Measurements from ENCODE around the gene NXF1. TPM values are rescaled to one million over a fixed set of nuclear protein-coding genes. Genes with fewer than 3 reads are reported as not detected.

Gene NXF1
- total RNA-seq = 100 to 1,000 TPM; 160 to 321 (median 169) TPM
- 126 TPM for total RNA-seq (2013)
- total RNA-seq = 84.9 to 455 (median 145) reads per million in 29 experiments

DNA sequence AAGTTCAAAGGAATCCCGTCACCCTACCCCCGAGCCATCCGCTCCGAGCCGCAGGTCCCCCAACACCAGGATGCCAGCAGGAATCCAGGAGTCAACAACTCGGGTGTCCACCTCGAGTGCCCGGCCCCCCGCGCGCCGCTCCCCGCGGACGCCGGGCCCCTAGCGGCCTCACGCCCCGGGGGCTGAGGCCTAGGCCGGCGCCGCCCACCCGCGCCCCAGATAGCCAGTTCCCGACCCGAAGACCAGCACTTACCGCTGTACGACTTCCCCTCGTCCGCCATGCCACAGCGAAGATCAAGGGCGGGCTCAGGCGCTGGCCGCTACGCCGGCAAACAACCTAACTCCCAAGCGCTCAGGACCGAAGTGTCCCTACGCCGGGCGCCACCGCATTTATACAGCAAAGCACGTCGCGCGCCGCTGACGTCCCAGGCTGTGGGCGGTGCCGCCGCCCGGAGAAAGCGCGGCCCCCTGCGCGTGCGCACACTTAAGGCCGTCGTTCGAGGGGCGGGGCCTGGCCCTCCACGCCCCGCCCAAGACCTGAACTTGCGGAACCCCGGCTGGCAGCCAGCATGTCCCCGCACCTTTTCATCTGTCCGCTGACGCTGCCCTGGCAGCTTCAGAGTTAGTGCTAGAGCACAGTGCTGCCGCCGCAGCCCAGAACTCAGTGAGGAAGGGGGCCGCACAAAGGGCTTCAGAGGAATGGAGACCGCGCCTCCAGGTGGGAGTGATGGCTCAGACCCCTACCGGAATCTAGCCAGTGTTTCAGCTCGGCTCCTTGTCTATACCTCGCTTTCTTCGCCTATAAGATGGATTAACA lies at the start of gene NXF1:
Gene NXF1, minus strand, starts transcription at position 365 of the 817 bp plus-strand sequence. Its CDS starts 84 bp downstream, at position 281.
- H3K9me3 ChIP-seq = no peaks in the 10 kb centered on the region
- Mint-ChIP-seq H3K9me3 (no peaks in the 10 kb centered on the region), H3K36me3 (peaks cover 27% of the 10 kb centered on the region), H3K27me3 (no peaks in the 10 kb centered on the region), H3K4me3 (peak within 1 kb of the TSS; percentile 91 to 100 (median 98)), H3K27ac (peak within 1 kb of the TSS; percentile 93 to 98), H3K4me1 (peaks cover 21 to 40% (median 27%) of the 10 kb centered on the region in 3 donors)
- ATAC-seq (replicated peaks in 1 of 4) (peak; percentile 81 to 92 (median 90)), DNase-seq (peak; percentile 85 to 98 (median 93))
- WGBS (ENCODE audit: insufficient coverage) = under 1% methylated on average over 75 of the region's 77 CpGs
- peaks cover 11 to 23% of the 10 kb centered on the region in 2 experiments for H3K4me1 ChIP-seq (ENCODE audit: control insufficient read depth in 1 of 2, extremely low read depth in 1 of 2, insufficient read depth in 2 of 2, low read length in 2 of 2)
- POLR2A ChIA-PET = interaction anchor here (0.5 to 1.4 kb wide), 10 partner anchors 9 to 214 kb away, joined by 3 to 8 read pairs (median 3); partner anchors contain the start of genes TEX54 (in 1 of the 2) and TUT1 (in 1 of the 2)
- CTCF ChIA-PET = interaction anchor here in 1 of 2 donors (0.6 to 1.2 kb wide), 5 partner anchors 19 to 51 kb away, joined by 3 to 6 read pairs (median 4); partner anchors contain the start of genes POLR2G and STX5
- no peaks in the 10 kb centered on the region for H3K27me3 ChIP-seq (replicated peaks in 1 of 2; ENCODE audit: control insufficient read depth in 2 of 2, extremely low read depth in 1 of 2, insufficient read depth in 2 of 2, low read length in 1 of 2)
- H3K36me3 ChIP-seq (ENCODE audit: control insufficient read depth in 2 of 2, extremely low read depth in 1 of 2, insufficient read depth in 1 of 2, low read length in 1 of 2) = peaks cover under 1 to 38% of the 10 kb centered on the region in 2 donors
- peak within 1 kb of the TSS; percentile 66 to 86 for H3K4me3 ChIP-seq (ENCODE audit: control insufficient read depth in 1 of 2, extremely low read depth in 1 of 2, low read length in 1 of 2)
- peak within 1 kb of the TSS; percentile 66 for H3K27ac ChIP-seq (ENCODE audit: low read length)

DNA sequence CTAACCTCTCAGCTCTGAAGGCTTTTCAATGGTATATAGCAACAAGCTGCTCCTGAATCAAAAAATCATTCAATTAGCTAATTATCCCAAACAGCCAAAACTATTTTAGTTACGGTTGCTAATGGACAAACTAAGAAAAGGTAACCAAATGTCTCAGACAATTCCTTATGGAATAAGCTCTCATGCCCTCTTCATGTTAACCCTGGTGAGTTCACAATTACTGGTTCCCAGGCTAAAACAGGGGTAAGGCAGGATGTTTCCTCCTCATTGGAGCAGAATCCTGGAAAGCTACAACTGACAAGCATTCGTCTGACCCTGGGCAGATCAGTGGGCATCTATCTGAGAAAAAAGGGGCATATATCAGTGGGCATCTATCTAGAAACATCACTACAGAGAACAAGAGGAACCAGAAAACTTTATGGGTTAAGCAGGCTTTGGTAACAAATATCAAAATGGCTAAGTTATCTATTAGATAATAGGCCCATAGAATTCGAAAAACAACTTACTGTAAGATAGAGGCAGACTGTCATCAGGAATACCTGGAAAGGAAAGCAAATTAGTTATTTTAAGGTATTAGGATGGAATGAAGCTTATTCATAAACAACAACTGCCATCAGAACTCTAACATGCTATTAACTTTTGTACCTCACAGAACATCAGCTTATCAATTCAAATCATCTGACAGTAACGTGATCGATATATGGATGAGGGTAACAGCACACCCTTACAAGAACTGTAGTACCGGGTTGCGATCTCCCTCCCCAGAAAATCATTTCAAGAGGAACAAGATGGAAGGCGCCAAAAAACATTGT lies 49.0 kb upstream of the NXF1 start:
- Histone ChIP-seq H3K4me1 (ENCODE audit: control insufficient read depth in 1 of 2, extremely low read depth in 1 of 2, insufficient read depth in 2 of 2, low read length in 2 of 2) (peaks cover 32 to 40% of the 10 kb centered on the region in 2 experiments), H3K9me3 (no peaks in the 10 kb centered on the region), H3K36me3 (ENCODE audit: control insufficient read depth in 2 of 2, extremely low read depth in 1 of 2, insufficient read depth in 1 of 2, low read length in 1 of 2) (peaks cover 0 to 33% of the 10 kb centered on the region in 2 donors), H3K27me3 (replicated peaks in 1 of 2; ENCODE audit: control insufficient read depth in 2 of 2, extremely low read depth in 1 of 2, insufficient read depth in 2 of 2, low read length in 1 of 2) (no peaks in the 10 kb centered on the region), H3K4me3 (ENCODE audit: control insufficient read depth in 1 of 2, extremely low read depth in 1 of 2, low read length in 1 of 2) (peak overlapping the region; percentile 81 to 100), H3K27ac (ENCODE audit: low read length) (peak overlapping the region; percentile 62)
- CTCF ChIA-PET = interaction anchor here (0.5 to 1.2 kb wide), 7 partner anchors 12 to 262 kb away, joined by 3 to 5 read pairs (median 3); partner anchors contain the start of gene SLC3A2 (in 1 of the 2)
- WGBS (ENCODE audit: insufficient coverage) = no CpG with 5 or more reads among the region's 8 CpGs
- no peaks in the 10 kb centered on the region for H3K27me3 Mint-ChIP-seq
- ATAC-seq (replicated peaks in 1 of 4) (no peak), DNase-seq (no peak)
- H3K4me1 Mint-ChIP-seq = peaks cover 45 to 65% (median 63%) of the 10 kb centered on the region in 3 donors
- H3K9me3 Mint-ChIP-seq = no peaks in the 10 kb centered on the region
- peaks cover 38% of the 10 kb centered on the region for H3K36me3 Mint-ChIP-seq
- H3K4me3 Mint-ChIP-seq = peak overlapping the region; percentile 93 to 98 (median 97)
- H3K27ac Mint-ChIP-seq = peak overlapping the region; percentile 94 to 96
- POLR2A ChIA-PET = interaction anchor here (0.5 to 6.5 kb wide), 29 partner anchors 8 to 430 kb away, joined by 3 to 71 read pairs (median 4); partner anchors contain the start of genes C11orf98 (in 1 of the 2), CSKMT (in 1 of the 2), EEF1G (in 1 of the 2) and LBHD1 (in 1 of the 2)

DNA sequence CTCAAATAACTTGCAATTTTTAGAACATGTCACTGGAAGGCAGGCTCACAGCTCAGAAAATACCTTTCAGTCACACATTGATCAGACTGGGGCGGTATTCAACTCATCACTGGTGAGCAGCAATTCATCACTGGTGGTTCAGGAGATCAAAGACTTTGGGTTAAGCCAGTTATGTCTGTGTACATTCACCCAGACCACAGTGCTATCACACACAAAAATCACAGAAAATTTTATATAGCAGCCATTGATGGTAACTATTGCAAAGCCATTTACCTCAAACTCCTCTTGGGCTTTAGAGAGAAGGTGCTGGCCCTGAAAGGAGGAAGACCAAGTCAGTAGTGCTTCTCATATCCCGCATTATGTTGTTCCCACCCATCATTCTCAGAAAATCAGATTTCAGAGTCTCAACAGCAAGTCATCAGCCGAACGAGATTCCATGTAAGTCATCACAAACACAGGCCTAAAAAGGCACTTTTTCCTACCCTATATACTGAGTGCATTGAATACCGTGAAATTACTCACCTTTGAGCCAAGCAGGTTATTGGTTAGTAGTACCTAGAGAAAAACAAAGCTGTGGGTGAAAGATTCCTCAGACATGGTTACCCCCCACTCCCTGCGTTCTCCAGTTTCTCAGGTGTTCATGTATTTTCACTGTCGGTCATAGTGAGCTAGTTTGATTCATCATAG lies 48.2 kb upstream of the NXF1 start:
- ATAC-seq (replicated peaks in 1 of 4) (no peak), DNase-seq (peak in 1 of 35 experiments; percentile 52)
- peaks cover 32 to 40% of the 10 kb centered on the region in 2 experiments for H3K4me1 ChIP-seq (ENCODE audit: control insufficient read depth in 1 of 2, extremely low read depth in 1 of 2, insufficient read depth in 2 of 2, low read length in 2 of 2)
- ChIA-PET POLR2A (interaction anchor here (0.6 to 6.5 kb wide), 17 partner anchors 9 to 188 kb away, joined by 3 to 71 read pairs (median 4); partner anchors contain the start of genes C11orf98 (in 1 of the 2), CSKMT (in 1 of the 2), LBHD1 (in 1 of the 2) and SLC3A2 (in 1 of the 2)), CTCF (interaction anchor here in 1 of 2 donors (1.1 to 1.2 kb wide), 4 partner anchors 11 to 67 kb away, joined by 3 to 4 read pairs (median 4); partner anchors contain the start of gene SLC3A2)
- Mint-ChIP-seq H3K9me3 (no peaks in the 10 kb centered on the region), H3K4me3 (peak overlapping the region; percentile 93 to 98 (median 97)), H3K4me1 (peaks cover 46 to 67% (median 62%) of the 10 kb centered on the region in 3 donors), H3K27me3 (no peaks in the 10 kb centered on the region), H3K36me3 (peaks cover 38% of the 10 kb centered on the region), H3K27ac (peak overlapping the region; percentile 94 to 96)
- peak overlapping the region; percentile 15 for H3K27ac ChIP-seq (ENCODE audit: low read length)
- H3K27me3 ChIP-seq (replicated peaks in 1 of 2; ENCODE audit: control insufficient read depth in 2 of 2, extremely low read depth in 1 of 2, insufficient read depth in 2 of 2, low read length in 1 of 2) = no peaks in the 10 kb centered on the region
- H3K4me3 ChIP-seq (ENCODE audit: control insufficient read depth in 1 of 2, extremely low read depth in 1 of 2, low read length in 1 of 2) = peak overlapping the region; percentile 12 to 81
- 10% methylated on average over 2 of the region's 7 CpGs for WGBS (ENCODE audit: insufficient coverage)
- peaks cover 0 to 33% of the 10 kb centered on the region in 2 donors for H3K36me3 ChIP-seq (ENCODE audit: control insufficient read depth in 2 of 2, extremely low read depth in 1 of 2, insufficient read depth in 1 of 2, low read length in 1 of 2)
- no peaks in the 10 kb centered on the region for H3K9me3 ChIP-seq

DNA sequence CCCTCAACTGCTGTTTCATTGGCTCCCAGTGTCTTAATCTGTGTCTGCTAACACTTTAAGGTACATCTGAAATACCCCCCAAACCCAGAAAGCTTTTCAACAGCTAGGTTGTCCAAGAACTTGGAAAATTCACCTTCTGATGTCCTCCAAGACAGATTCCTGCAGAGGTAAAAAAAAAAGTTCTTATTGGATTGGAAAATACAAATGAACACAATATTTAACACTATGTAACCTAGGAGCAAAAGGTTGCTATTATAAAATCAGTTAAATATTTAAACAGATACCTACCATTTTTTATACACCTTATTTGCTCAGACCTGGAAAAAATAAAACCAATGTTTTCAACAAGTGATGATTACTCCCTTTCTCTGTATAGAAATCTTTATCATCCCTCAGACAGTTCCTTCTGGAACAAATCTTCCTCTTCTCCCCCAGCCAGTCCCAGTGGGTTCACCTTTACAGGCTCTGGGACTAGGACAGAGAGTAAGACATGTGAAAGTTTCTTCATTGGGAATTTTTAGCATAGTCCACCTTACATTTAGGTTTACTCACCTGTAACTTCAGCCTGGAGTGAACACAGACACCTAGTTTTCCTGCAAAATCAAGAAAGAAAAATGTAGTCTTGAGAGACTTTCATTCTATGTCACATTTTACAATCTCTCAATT lies 47.4 kb upstream of the NXF1 start:
- peak overlapping the region; percentile 93 to 98 (median 97) for H3K4me3 Mint-ChIP-seq
- Histone ChIP-seq H3K27ac (ENCODE audit: low read length) (no peak overlapping the region), H3K27me3 (replicated peaks in 1 of 2; ENCODE audit: control insufficient read depth in 2 of 2, extremely low read depth in 1 of 2, insufficient read depth in 2 of 2, low read length in 1 of 2) (no peaks in the 10 kb centered on the region), H3K4me1 (ENCODE audit: control insufficient read depth in 1 of 2, extremely low read depth in 1 of 2, insufficient read depth in 2 of 2, low read length in 2 of 2) (peaks cover 32 to 40% of the 10 kb centered on the region in 2 experiments), H3K9me3 (no peaks in the 10 kb centered on the region), H3K4me3 (ENCODE audit: control insufficient read depth in 1 of 2, extremely low read depth in 1 of 2, low read length in 1 of 2) (no peak overlapping the region), H3K36me3 (ENCODE audit: control insufficient read depth in 2 of 2, extremely low read depth in 1 of 2, insufficient read depth in 1 of 2, low read length in 1 of 2) (peaks cover 0 to 33% of the 10 kb centered on the region in 2 donors)
- H3K27ac Mint-ChIP-seq = peak overlapping the region; percentile 7 to 96
- POLR2A ChIA-PET = interaction anchor here (0.5 to 6.5 kb wide), 6 partner anchors 10 to 99 kb away, joined by 3 to 71 read pairs (median 6); partner anchors contain the start of genes TMEM179B (in 1 of the 2), WDR74 (in 1 of the 2) and ZBTB3 (in 1 of the 2)
- CTCF ChIA-PET = interaction anchor here in 1 of 2 donors (1.4 kb wide), 1 partner anchor 10 kb away, joined by 4 read pairs; no protein-coding TSS in a partner anchor
- H3K27me3 Mint-ChIP-seq = no peaks in the 10 kb centered on the region
- H3K4me1 Mint-ChIP-seq = peaks cover 44 to 61% (median 54%) of the 10 kb centered on the region in 3 donors
- no peaks in the 10 kb centered on the region for H3K9me3 Mint-ChIP-seq
- ATAC-seq (replicated peaks in 1 of 4) (no peak), DNase-seq (no peak)
- peaks cover 38% of the 10 kb centered on the region for H3K36me3 Mint-ChIP-seq

DNA sequence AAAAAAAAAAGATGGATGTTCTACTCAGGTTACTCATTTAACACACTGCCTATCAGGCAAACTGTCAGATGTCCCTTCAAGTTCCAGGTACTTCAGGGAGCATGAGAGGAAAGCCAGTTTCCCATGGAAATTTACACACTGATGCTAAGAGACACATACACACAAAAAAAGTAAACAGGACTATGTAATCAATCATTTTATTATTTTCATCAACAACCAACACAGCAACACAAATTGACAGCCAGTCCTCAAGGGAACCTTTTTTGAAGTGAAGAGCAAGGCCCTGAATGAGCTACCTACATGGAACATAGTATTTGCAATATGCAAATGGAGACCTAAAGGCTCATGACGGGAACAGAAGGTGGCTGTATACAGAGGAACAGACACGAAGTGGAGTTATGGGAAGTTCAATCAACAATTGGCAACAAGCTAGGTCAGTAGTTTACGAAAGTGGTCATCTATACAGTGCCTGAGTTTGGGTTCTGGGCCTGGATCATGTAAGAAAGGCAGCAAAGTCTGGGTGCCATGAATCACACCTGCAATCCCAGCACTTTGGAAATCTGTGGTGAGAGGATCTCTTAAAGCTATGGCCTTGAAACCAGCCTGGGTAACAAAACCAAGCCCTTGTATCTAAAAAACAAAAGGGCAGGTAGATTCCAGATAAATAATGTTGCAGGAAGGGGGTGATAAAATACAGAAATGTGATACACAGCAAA lies 46.7 kb upstream of the NXF1 start:
- Mint-ChIP-seq H3K27me3 (no peaks in the 10 kb centered on the region), H3K9me3 (no peaks in the 10 kb centered on the region), H3K36me3 (peaks cover 38% of the 10 kb centered on the region), H3K4me1 (peaks cover 43 to 58% (median 47%) of the 10 kb centered on the region in 3 donors), H3K4me3 (peak overlapping the region in 2 of 3 donors; percentile 10 to 22), H3K27ac (peak overlapping the region; percentile 72 to 76)
- peaks cover 32 to 35% of the 10 kb centered on the region in 2 experiments for H3K4me1 ChIP-seq (ENCODE audit: control insufficient read depth in 1 of 2, extremely low read depth in 1 of 2, insufficient read depth in 2 of 2, low read length in 2 of 2)
- H3K4me3 ChIP-seq (ENCODE audit: control insufficient read depth in 1 of 2, extremely low read depth in 1 of 2, low read length in 1 of 2) = no peak overlapping the region
- H3K36me3 ChIP-seq (ENCODE audit: control insufficient read depth in 2 of 2, extremely low read depth in 1 of 2, insufficient read depth in 1 of 2, low read length in 1 of 2) = peaks cover 0 to 33% of the 10 kb centered on the region in 2 donors
- no peak for ATAC-seq (replicated peaks in 1 of 4)
- DNase-seq = no peak
- H3K9me3 ChIP-seq = no peaks in the 10 kb centered on the region
- H3K27me3 ChIP-seq (replicated peaks in 1 of 2; ENCODE audit: control insufficient read depth in 2 of 2, extremely low read depth in 1 of 2, insufficient read depth in 2 of 2, low read length in 1 of 2) = no peaks in the 10 kb centered on the region
- ChIA-PET POLR2A (interaction anchor here (0.5 to 6.5 kb wide), 6 partner anchors 9 to 98 kb away, joined by 3 to 71 read pairs (median 4); partner anchors contain the start of genes WDR74 (in 1 of the 2) and ZBTB3 (in 1 of the 2)), CTCF (interaction anchor here (1.0 to 1.4 kb wide), 2 partner anchors 11 to 66 kb away, joined by 3 to 4 read pairs; no protein-coding TSS in a partner anchor)
- WGBS (ENCODE audit: insufficient coverage) = 46% methylated on average over 3 of the region's 3 CpGs
- H3K27ac ChIP-seq (ENCODE audit: low read length) = peak overlapping the region; percentile 3
